Measurements from ENCODE around the gene NEK6.
A peak's percentile ranks its signal among the peaks of the same experiment; 100 is the strongest.

The NEK6 gene

DNA sequence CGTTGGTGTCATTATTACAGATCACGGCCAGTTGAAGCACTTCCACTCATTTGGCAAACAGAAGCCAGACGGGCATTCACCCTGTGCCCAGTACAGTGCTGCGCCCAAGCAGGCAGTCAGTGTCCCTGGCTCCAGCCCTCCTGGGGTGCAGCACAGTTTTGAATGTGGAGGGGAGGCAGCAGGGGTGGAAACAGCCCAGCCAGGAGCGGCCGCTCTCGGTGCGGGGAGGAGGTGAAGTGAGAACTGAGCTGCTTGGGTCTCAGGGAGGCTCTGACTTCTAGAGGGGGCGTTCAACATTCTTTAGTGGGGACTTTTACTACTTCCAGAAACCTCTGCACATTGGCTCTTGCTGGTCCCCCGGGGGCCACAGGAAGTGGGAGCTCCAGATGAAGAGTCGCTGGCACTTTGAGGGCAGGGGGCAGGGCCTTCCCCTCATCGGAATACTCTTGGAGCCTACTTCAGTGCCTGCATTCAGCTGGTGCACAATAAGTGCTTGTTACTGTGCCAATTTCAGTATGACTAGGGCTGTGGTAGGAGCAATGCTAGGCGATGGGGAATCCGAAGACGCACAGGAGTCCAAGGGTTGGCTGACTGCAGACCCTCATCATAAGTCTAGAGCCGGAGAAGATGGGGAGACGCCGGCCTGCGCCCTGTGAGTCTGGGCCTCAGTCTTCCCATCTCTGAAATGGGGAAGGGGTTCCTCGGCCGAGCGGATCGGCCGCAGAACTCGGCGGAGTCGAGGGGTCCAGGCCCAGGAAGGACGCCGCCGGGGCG is 492 bp upstream of the NEK6 start:
- H3K9ac ChIP-seq (ENCODE audit: insufficient read length, low read depth): no peak overlapping the region
- no peak for DNase-seq (ENCODE audit: low read depth, low spot score)
- no peaks in the 10 kb centered on the region for H3K27me3 ChIP-seq (ENCODE audit: insufficient read depth, insufficient read length)
- TF ChIP-seq YY1 (IDR thresholded peaks at IDR 0.05; ENCODE audit: insufficient read depth, insufficient read length): no peak
- no peak for TF ChIP-seq ZNF274 (IDR thresholded peaks at IDR 0.05; ENCODE audit: low read depth, low read length)
- no peak for TF ChIP-seq SUZ12 (IDR thresholded peaks at IDR 0.05; ENCODE audit: extremely low read depth, insufficient read depth, insufficient read length)
- no peaks in the 10 kb centered on the region for H3K9me3 ChIP-seq (ENCODE audit: insufficient read depth, low read length)
- peaks cover 18% of the 10 kb centered on the region for H3K4me1 ChIP-seq (ENCODE audit: insufficient read depth, insufficient read length)
- peak overlapping the region; percentile 93 for H3K4me3 ChIP-seq (ENCODE audit: insufficient read length, low read depth)
- peaks cover 12% of the 10 kb centered on the region for H3K36me3 ChIP-seq (ENCODE audit: insufficient read depth, insufficient read length, low read length)

DNA sequence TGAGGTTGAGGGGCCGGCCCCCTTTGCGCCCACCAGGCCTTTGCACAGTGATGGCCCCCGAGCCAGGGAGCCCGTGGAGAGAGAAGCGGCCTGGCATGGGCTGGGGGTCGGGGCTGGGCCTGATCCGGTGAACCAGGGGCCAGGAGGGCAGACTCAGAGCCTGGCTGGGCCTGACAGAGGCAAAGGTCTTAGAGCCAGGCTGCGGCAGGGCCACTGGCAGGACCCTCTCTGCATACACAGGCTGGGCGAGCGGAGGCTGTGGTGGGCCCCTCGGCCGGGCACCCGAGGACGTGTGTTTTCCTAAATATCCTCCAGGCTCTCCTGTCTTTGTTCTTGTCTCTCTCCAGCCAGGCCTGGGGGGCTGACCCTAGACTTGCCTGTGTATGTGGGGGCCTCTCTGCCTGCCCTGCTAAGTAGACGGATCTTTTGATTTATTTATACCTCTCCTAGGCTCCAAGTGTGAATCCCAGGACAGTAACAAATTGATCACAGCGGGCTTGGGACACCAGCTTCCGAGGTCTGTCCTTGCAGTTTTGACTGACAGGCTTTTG is 933 bp downstream of the NEK6 start:
- Histone ChIP-seq H3K4me3 (ENCODE audit: insufficient read length, low read depth) (peak overlapping the region; percentile 93), H3K4me1 (ENCODE audit: insufficient read depth, insufficient read length) (peaks cover 27% of the 10 kb centered on the region), H3K36me3 (ENCODE audit: insufficient read depth, insufficient read length, low read length) (peaks cover 20% of the 10 kb centered on the region), H3K27me3 (ENCODE audit: insufficient read depth, insufficient read length) (no peaks in the 10 kb centered on the region), H3K9ac (ENCODE audit: insufficient read length, low read depth) (peak overlapping the region; percentile 95), H3K9me3 (ENCODE audit: insufficient read depth, low read length) (no peaks in the 10 kb centered on the region)
- TF ChIP-seq ZNF274 (IDR thresholded peaks at IDR 0.05; ENCODE audit: low read depth, low read length) (no peak), YY1 (IDR thresholded peaks at IDR 0.05; ENCODE audit: insufficient read depth, insufficient read length) (no peak), SUZ12 (IDR thresholded peaks at IDR 0.05; ENCODE audit: extremely low read depth, insufficient read depth, insufficient read length) (no peak)
- no peak for DNase-seq (ENCODE audit: low read depth, low spot score)

- TF ChIP-seq ZNF274 (IDR thresholded peaks at IDR 0.05; ENCODE audit: low read depth, low read length): no peak
- TF ChIP-seq SUZ12 (IDR thresholded peaks at IDR 0.05; ENCODE audit: extremely low read depth, insufficient read depth, insufficient read length): no peak
- no peak for TF ChIP-seq YY1 (IDR thresholded peaks at IDR 0.05; ENCODE audit: insufficient read depth, insufficient read length)
- H3K36me3 ChIP-seq (ENCODE audit: insufficient read depth, insufficient read length, low read length): peaks cover 26% of the 10 kb centered on the region
- no peak for DNase-seq (ENCODE audit: low read depth, low spot score)
- peaks cover 33% of the 10 kb centered on the region for H3K4me1 ChIP-seq (ENCODE audit: insufficient read depth, insufficient read length)
- no peaks in the 10 kb centered on the region for H3K27me3 ChIP-seq (ENCODE audit: insufficient read depth, insufficient read length)
- peak overlapping the region; percentile 93 for H3K4me3 ChIP-seq (ENCODE audit: insufficient read length, low read depth)
- H3K9me3 ChIP-seq (ENCODE audit: insufficient read depth, low read length): no peaks in the 10 kb centered on the region
- H3K9ac ChIP-seq (ENCODE audit: insufficient read length, low read depth): peak overlapping the region; percentile 95
Observed at GRCh38 chr9:124259158-124259808, 1.5 kb downstream of the NEK6 start.

- Histone ChIP-seq H3K9me3 (ENCODE audit: insufficient read depth, low read length) (no peaks in the 10 kb centered on the region), H3K4me1 (ENCODE audit: insufficient read depth, insufficient read length) (peaks cover 36% of the 10 kb centered on the region), H3K36me3 (ENCODE audit: insufficient read depth, insufficient read length, low read length) (peaks cover 36% of the 10 kb centered on the region), H3K27me3 (ENCODE audit: insufficient read depth, insufficient read length) (no peaks in the 10 kb centered on the region), H3K9ac (ENCODE audit: insufficient read length, low read depth) (peak overlapping the region; percentile 6), H3K4me3 (ENCODE audit: insufficient read length, low read depth) (no peak overlapping the region)
- no peak for DNase-seq (ENCODE audit: low read depth, low spot score)
- no peak for TF ChIP-seq YY1 (IDR thresholded peaks at IDR 0.05; ENCODE audit: insufficient read depth, insufficient read length)
- no peak for TF ChIP-seq SUZ12 (IDR thresholded peaks at IDR 0.05; ENCODE audit: extremely low read depth, insufficient read depth, insufficient read length)
- no peak for TF ChIP-seq ZNF274 (IDR thresholded peaks at IDR 0.05; ENCODE audit: low read depth, low read length)
Observed at GRCh38 chr9:124260769-124261603, 3.2 kb downstream of the NEK6 start.

DNA sequence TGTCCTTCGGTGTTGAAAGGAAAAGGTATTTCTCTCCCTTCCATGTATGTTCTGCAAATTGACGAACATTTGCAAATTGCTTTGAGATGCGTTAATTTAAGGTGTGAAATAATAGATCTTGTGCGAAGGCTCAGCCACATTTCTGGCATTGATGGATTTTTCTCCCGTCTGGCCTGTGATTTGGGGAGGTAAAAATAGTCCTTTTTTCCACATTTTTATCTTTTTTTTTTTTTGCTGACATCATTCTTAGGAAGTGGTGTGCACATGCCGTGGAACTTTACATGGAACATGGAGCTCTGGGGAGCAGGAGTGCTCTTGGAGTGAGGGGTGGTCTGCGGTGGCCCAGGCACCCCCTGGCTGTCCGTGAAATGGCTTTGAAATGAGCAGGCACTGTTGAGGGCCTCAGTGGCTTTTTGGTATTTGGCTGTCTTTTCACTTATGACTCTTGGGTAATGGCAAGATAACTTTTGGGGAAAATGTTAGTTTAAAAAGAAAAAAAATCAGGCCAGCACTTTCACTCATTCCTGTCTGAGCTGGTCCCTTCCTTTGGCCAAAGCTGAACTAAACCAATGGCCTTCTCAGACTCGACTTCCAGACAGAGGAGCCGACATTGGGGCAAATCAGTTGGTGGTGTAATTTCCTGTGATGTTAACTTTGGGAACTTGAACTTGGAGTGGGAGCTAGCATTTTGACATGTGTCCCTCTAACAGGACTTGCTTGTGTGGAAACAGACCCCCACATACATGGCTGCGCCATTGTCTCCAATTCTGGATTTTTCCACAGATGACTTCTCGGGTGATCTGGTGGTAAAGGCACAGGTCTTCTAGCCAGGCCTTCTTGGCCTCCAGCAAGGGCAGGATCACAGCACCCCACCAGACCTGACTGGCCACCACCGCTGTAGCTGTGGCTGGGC is 4.2 kb downstream of the NEK6 start:
- DNase-seq (ENCODE audit: low read depth, low spot score): no peak
- Histone ChIP-seq H3K4me1 (ENCODE audit: insufficient read depth, insufficient read length) (peaks cover 42% of the 10 kb centered on the region), H3K27me3 (ENCODE audit: insufficient read depth, insufficient read length) (no peaks in the 10 kb centered on the region), H3K9ac (ENCODE audit: insufficient read length, low read depth) (peak overlapping the region; percentile 15), H3K4me3 (ENCODE audit: insufficient read length, low read depth) (no peak overlapping the region), H3K36me3 (ENCODE audit: insufficient read depth, insufficient read length, low read length) (peaks cover 45% of the 10 kb centered on the region), H3K9me3 (ENCODE audit: insufficient read depth, low read length) (no peaks in the 10 kb centered on the region)
- TF ChIP-seq ZNF274 (IDR thresholded peaks at IDR 0.05; ENCODE audit: low read depth, low read length): no peak
- TF ChIP-seq YY1 (IDR thresholded peaks at IDR 0.05; ENCODE audit: insufficient read depth, insufficient read length): no peak
- no peak for TF ChIP-seq SUZ12 (IDR thresholded peaks at IDR 0.05; ENCODE audit: extremely low read depth, insufficient read depth, insufficient read length)

DNA sequence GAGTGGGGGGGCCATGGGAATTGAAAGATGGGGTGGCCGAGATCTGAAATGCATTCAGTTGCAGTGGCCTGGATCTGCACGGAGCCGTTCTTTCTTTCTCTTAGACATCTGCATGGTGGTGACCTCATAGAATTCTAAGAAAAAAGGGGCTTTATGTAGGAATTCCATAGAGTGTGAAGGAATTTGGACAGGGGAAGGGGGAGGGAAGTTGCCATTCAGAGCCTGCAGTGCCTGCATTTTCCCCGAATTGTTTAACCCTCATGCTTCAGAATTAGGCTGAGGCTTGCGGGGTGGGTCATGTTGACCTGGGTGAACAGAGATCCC is 4.9 kb downstream of the NEK6 start:
- peak; percentile 68 for DNase-seq (ENCODE audit: low read depth, low spot score)
- TF ChIP-seq YY1 (IDR thresholded peaks at IDR 0.05; ENCODE audit: insufficient read depth, insufficient read length) (no peak), SUZ12 (IDR thresholded peaks at IDR 0.05; ENCODE audit: extremely low read depth, insufficient read depth, insufficient read length) (no peak), ZNF274 (IDR thresholded peaks at IDR 0.05; ENCODE audit: low read depth, low read length) (no peak)
- H3K9ac ChIP-seq (ENCODE audit: insufficient read length, low read depth): no peak overlapping the region
- H3K9me3 ChIP-seq (ENCODE audit: insufficient read depth, low read length): no peaks in the 10 kb centered on the region
- H3K36me3 ChIP-seq (ENCODE audit: insufficient read depth, insufficient read length, low read length): peaks cover 51% of the 10 kb centered on the region
- H3K4me1 ChIP-seq (ENCODE audit: insufficient read depth, insufficient read length): peaks cover 40% of the 10 kb centered on the region
- H3K27me3 ChIP-seq (ENCODE audit: insufficient read depth, insufficient read length): no peaks in the 10 kb centered on the region
- no peak overlapping the region for H3K4me3 ChIP-seq (ENCODE audit: insufficient read length, low read depth)

Measured in NT2/D1 (cell line).